Loucy (cell line): ENCODE measurements around the gene IL12RB2.

Experiments used
- EZH2phosphoT487 ChIP-seq: fragments of 200-600 bp; IDR thresholded peaks from 2 replicates; pipeline ENCODE4 v1.6.1; 2018; ENCODE audit warnings: antibody characterized with exemption, mild to moderate bottlenecking, moderate library complexity, borderline replicate concordance
- TF ChIP-seq, protein P1 (sequence below): fragments of 200-600 bp; sonication (generic); conservative IDR thresholded peaks from 2 replicates; pipeline ENCODE4 v1.5.1; 2014; ENCODE audit warnings: mild to moderate bottlenecking, antibody characterized with exemption, low read length

DNA sequence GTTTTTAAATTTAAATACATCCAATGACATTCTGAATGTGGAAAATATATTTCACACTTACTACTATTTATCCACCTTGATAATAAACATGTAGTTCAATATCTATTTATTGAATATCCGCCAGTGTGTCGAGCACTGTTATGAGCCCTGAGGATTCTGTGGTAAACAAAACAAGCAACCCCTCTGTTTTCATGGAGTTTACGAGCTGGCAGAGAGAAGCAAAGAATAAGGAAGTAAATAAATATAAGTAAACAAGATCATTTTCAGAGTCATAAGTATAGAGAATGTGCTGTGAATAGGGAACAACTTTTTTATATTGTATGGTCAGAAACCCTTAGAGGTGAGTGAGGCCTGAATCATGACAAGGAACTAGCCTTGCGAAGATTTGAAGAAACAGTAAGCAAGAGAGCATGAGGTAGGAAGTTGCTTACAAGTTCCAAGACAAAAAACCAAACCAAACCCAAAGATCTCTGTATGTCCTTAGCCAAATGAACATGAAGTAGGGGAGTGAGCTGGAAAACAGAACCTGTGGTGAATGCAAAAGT, 128.9 kb downstream of the IL12RB2 start:
- TF ChIP-seq, protein P1, sequence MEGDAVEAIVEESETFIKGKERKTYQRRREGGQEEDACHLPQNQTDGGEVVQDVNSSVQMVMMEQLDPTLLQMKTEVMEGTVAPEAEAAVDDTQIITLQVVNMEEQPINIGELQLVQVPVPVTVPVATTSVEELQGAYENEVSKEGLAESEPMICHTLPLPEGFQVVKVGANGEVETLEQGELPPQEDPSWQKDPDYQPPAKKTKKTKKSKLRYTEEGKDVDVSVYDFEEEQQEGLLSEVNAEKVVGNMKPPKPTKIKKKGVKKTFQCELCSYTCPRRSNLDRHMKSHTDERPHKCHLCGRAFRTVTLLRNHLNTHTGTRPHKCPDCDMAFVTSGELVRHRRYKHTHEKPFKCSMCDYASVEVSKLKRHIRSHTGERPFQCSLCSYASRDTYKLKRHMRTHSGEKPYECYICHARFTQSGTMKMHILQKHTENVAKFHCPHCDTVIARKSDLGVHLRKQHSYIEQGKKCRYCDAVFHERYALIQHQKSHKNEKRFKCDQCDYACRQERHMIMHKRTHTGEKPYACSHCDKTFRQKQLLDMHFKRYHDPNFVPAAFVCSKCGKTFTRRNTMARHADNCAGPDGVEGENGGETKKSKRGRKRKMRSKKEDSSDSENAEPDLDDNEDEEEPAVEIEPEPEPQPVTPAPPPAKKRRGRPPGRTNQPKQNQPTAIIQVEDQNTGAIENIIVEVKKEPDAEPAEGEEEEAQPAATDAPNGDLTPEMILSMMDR = no peak
- TF ChIP-seq EZH2phosphoT487 = no peak
